Adipose tissue (tissue), 3 donors: ENCODE data around the gene PLAC9. TPM values are rescaled to one million over a fixed set of nuclear protein-coding genes. Genes with fewer than 3 reads are reported as not detected.

Experiments
- H3K27ac ChIP-seq: one replicate; pipeline ENCODE4 v1.5.1; 2013; ENCODE audit warnings: low read depth, low read length
- WGBS, 3 donors: extraction: QIAGEN DNeasy Blood & Tissue Kit; methylation state at CpG; one replicate each; pipeline ENCODE4 v1.1.7; 2013; 5-methylcytosine and 5-hydroxymethylcytosine counted together
- polyA plus RNA-seq, 3 donors: library from polyadenylated mRNA; stranded (reverse); fragments of 200-250 nt; gene quantifications; one replicate each; pipeline ENCODE4 v1.2.3, GENCODE V29; 2013
- donor health status: healthy with polysubstance abuse.
- donor health status: Bipolar disorder and iron deficiency.
- donor health status: healthy.

PLAC9 gene
- polyA plus RNA-seq, 3 donors = 4.7 to 101 (median 38.5) TPM

GRCh38 chr10:80170641-80171040 is 38.1 kb downstream of the PLAC9 start:
- no peak overlapping the region for H3K27ac ChIP-seq
- 85 to 92% (median 90%) methylated on average over 10 of the region's 10 CpGs for WGBS, 3 donors

GRCh38 chr10:80171248-80171660 is 38.7 kb downstream of the PLAC9 start:
- H3K27ac ChIP-seq = no peak overlapping the region
- WGBS, 3 donors = 90 to 97% (median 91%) methylated on average over 7 of the region's 7 CpGs

GRCh38 chr10:80172896-80173295 is 40.4 kb downstream of the PLAC9 start:
- 64 to 84% (median 72%) methylated on average over 5 of the region's 5 CpGs for WGBS, 3 donors
- no peak overlapping the region for H3K27ac ChIP-seq

- WGBS, 3 donors = 50 to 65% (median 50%) methylated on average over 6 of the region's 6 CpGs
- no peak overlapping the region for H3K27ac ChIP-seq
Observed at GRCh38 chr10:80173466-80173865, 40.9 kb downstream of the PLAC9 start.

GRCh38 chr10:80174641-80175395 is 42.3 kb downstream of the PLAC9 start:
- WGBS, 3 donors = 88 to 94% (median 94%) methylated on average over 15 of the region's 15 CpGs
- H3K27ac ChIP-seq = no peak overlapping the region

- WGBS, 3 donors = 84 to 87% (median 85%) methylated on average over 6 of the region's 6 CpGs
Observed at GRCh38 chr10:80176526-80176925, 44.0 kb downstream of the PLAC9 start.

GRCh38 chr10:80177781-80178636 is 45.5 kb downstream of the PLAC9 start:
- H3K27ac ChIP-seq = no peak overlapping the region
- 66 to 77% (median 67%) methylated on average over 12 of the region's 12 CpGs for WGBS, 3 donors

More at GRCh38 chr10:80176526-80176925, 44.0 kb downstream of the PLAC9 start:
- H3K27ac ChIP-seq = no peak overlapping the region

- no peak overlapping the region for H3K27ac ChIP-seq
- WGBS, 3 donors = 66 to 80% (median 77%) methylated on average over 5 to 6 of the region's 6 CpGs
Observed at GRCh38 chr10:80182986-80183385, 50.5 kb downstream of the PLAC9 start.

- WGBS, 3 donors = 64 to 70% (median 66%) methylated on average over 4 of the region's 4 CpGs
Observed at GRCh38 chr10:80183436-80183835, 50.9 kb downstream of the PLAC9 start.

GRCh38 chr10:80184291-80184690 is 51.8 kb downstream of the PLAC9 start:
- no peak overlapping the region for H3K27ac ChIP-seq
- WGBS, 3 donors = 53 to 62% (median 61%) methylated on average over 4 of the region's 4 CpGs

More at GRCh38 chr10:80183436-80183835, 50.9 kb downstream of the PLAC9 start:
- H3K27ac ChIP-seq = no peak overlapping the region

GRCh38 chr10:80185578-80186299 is 53.2 kb downstream of the PLAC9 start:
- H3K27ac ChIP-seq = no peak overlapping the region
- 64 to 85% (median 75%) methylated on average over 5 of the region's 5 CpGs for WGBS, 3 donors

- 61 to 78% (median 71%) methylated on average over 13 of the region's 13 CpGs for WGBS, 3 donors
- H3K27ac ChIP-seq = no peak overlapping the region
Observed at GRCh38 chr10:80186364-80187012, 54.0 kb downstream of the PLAC9 start.

GRCh38 chr10:80187060-80187459 is 54.5 kb downstream of the PLAC9 start:
- WGBS, 3 donors = 84 to 95% (median 93%) methylated on average over 2 of the region's 2 CpGs
- no peak overlapping the region for H3K27ac ChIP-seq

GRCh38 chr10:80187465-80188409 is 55.2 kb downstream of the PLAC9 start:
- H3K27ac ChIP-seq = no peak overlapping the region
- 37 to 78% (median 37%) methylated on average over 16 of the region's 16 CpGs for WGBS, 3 donors

GRCh38 chr10:80188713-80189112 is 56.2 kb downstream of the PLAC9 start:
- 88 to 91% (median 88%) methylated on average over 9 of the region's 9 CpGs for WGBS, 3 donors

GRCh38 chr10:80191589-80192270 is 59.2 kb downstream of the PLAC9 start:
- H3K27ac ChIP-seq = no peak overlapping the region
- 62 to 64% (median 62%) methylated on average over 16 of the region's 16 CpGs for WGBS, 3 donors

More at GRCh38 chr10:80188713-80189112, 56.2 kb downstream of the PLAC9 start:
- no peak overlapping the region for H3K27ac ChIP-seq

- no peak overlapping the region for H3K27ac ChIP-seq
Observed at GRCh38 chr10:80192553-80192952, 60.0 kb downstream of the PLAC9 start.
